Sigmoid colon (tissue), 7 donors: ENCODE measurements around the gene A2M. TPM values are rescaled to one million over a fixed set of nuclear protein-coding genes. Genes with fewer than 3 reads are reported as not detected.
"Not testable (repeated sequence)": the region's sequence is repeated elsewhere in the genome, so short reads cannot be mapped to it uniquely, and the experiment has no call there.

Source experiments
- DNase-seq: peaks from one replicate; pipeline ENCODE4 v3.0.0-alpha.2; 2019
- H3K27ac ChIP-seq, 4 donors: fragments of 200-600 bp; sonication (generic); one replicate each; pipeline ENCODE4 v1.5.1; 2016 to 2019; ENCODE audit warnings: mild to moderate bottlenecking in 1 of 4
- H3K27me3 ChIP-seq, 3 donors: fragments of 200-600 bp; sonication (generic); one replicate each; pipeline ENCODE4 v1.5.1; 2019; ENCODE audit warnings: mild to moderate bottlenecking in 1 of 3
- H3K36me3 ChIP-seq, 4 donors: fragments of 200-600 bp; sonication (generic); one replicate each; pipeline ENCODE4 v1.5.1; 2016 to 2019
- H3K4me1 ChIP-seq, 4 donors: fragments of 200-600 bp; sonication (generic); one replicate each; pipeline ENCODE4 v1.5.1; 2017 to 2019
- H3K4me3 ChIP-seq, 4 donors: fragments of 200-600 bp; sonication (generic); one replicate each; pipeline ENCODE4 v1.5.1; 2017 to 2019; ENCODE audit warnings: mild to moderate bottlenecking in 2 of 4, moderate library complexity in 1 of 4
- H3K9me3 ChIP-seq, 4 donors: fragments of 200-600 bp in 3 of 4; sonication (generic) in 3 of 4; one replicate each; pipeline versions ENCODE4 v1.5.1 to v1.6.1; 2013 to 2019
- CTCF ChIP-seq, 4 experiments: fragments of 450-650 bp in 3 of 4; fragments of 200-600 bp in 1 of 4; IDR thresholded peaks; one replicate each; pipeline ENCODE4 v1.5.1; 2016 to 2019; ENCODE audit warnings: antibody characterized with exemption in 4 of 4, mild to moderate bottlenecking in 3 of 4, moderate library complexity in 2 of 4
- EP300 ChIP-seq, 4 donors: sonication (generic); formaldehyde crosslinking; IDR thresholded peaks; one replicate each; pipeline ENCODE4 v1.6.1; 2017; ENCODE audit warnings: antibody characterized with exemption in 4 of 4
- POLR2A ChIP-seq, 2 donors: fragments of 450-650 bp; IDR thresholded peaks; one replicate each; pipeline ENCODE4 v1.6.1; 2016; ENCODE audit warnings: antibody characterized with exemption in 2 of 2, mild to moderate bottlenecking in 2 of 2, moderate library complexity in 2 of 2
- POLR2AphosphoS5 ChIP-seq, 4 donors: sonication (generic); formaldehyde crosslinking; IDR thresholded peaks; one replicate each; pipeline ENCODE4 v1.6.1; 2017; ENCODE audit warnings: antibody characterized with exemption in 4 of 4
- WGBS, 2 donors: extraction: QIAGEN DNeasy Blood & Tissue Kit; methylation state at CpG; one replicate each; pipeline ENCODE4 v1.1.7; 2013; 5-methylcytosine and 5-hydroxymethylcytosine counted together
- intact Hi-C: fragments of 100-400 bp; cut with DNase I; formaldehyde crosslinking; loops from one replicate; pipeline ENCODE4 v1.15.1; 2023
- polyA plus RNA-seq, 3 donors: library from polyadenylated mRNA; stranded (reverse); fragments of 200-250 nt; gene quantifications; one replicate each; pipeline ENCODE4 v1.2.3, GENCODE V29; 2013
- total RNA-seq, 4 donors: library from RNA; depleted of rRNA; stranded (reverse); fragments of >200 nt; gene quantifications; one replicate each; pipeline ENCODE4 v1.1.0, GENCODE V29; 2016
- donor health status: healthy with polysubstance abuse.
- donor health status: Bipolar disorder and iron deficiency.
- donor health status: healthy.

Gene A2M
- total and polyA plus RNA-seq, 7 donors: 34.2 to 296 (median 195) TPM

DNA sequence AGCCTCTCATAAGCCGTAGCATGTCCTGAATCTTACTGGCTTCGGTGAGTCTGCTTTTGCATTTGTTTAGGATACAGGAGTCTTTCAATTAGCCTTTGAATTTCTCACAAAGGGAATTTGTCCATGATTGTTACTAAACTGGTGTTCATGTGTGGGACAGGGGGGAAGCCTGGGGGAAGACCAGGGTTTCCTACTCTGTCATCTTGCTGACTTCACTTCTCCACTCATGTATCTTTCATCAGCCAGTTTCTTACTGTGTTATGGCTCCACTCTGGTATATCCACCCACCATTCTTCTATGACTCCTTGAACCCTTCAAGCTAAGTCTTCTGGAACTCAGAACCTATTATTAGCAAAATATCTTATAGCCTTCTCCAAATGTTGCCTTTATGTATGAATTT lies 31.7 kb upstream of the A2M start:
- Histone ChIP-seq H3K36me3 (no peaks in the 10 kb centered on the region), H3K4me1 (no peaks in the 10 kb centered on the region), H3K4me3 (no peak overlapping the region), H3K9me3 (no peaks in the 10 kb centered on the region), H3K27ac (no peak overlapping the region), H3K27me3 (no peaks in the 10 kb centered on the region)
- no peak for TF ChIP-seq EP300 (IDR thresholded peaks at IDR 0.05)
- TF ChIP-seq POLR2A (IDR thresholded peaks at IDR 0.05): no peak
- TF ChIP-seq POLR2AphosphoS5 (IDR thresholded peaks at IDR 0.05): no peak
- TF ChIP-seq CTCF (IDR thresholded peaks at IDR 0.05): no peak
- intact Hi-C loops: no loop called here
- 88 to 90% methylated on average over 2 of the region's 2 CpGs for WGBS, 2 donors
- DNase-seq: no peak

- H3K4me1 ChIP-seq: no peaks in the 10 kb centered on the region
- 64 to 75% methylated on average over 4 of the region's 4 CpGs for WGBS, 2 donors
- H3K27me3 ChIP-seq: no peaks in the 10 kb centered on the region
- intact Hi-C loops: no loop called here
- H3K9me3 ChIP-seq: no peaks in the 10 kb centered on the region
- no peak overlapping the region for H3K27ac ChIP-seq
- TF ChIP-seq EP300 (IDR thresholded peaks at IDR 0.05) (no peak), CTCF (IDR thresholded peaks at IDR 0.05) (no peak), POLR2AphosphoS5 (IDR thresholded peaks at IDR 0.05) (no peak), POLR2A (IDR thresholded peaks at IDR 0.05) (no peak)
- H3K36me3 ChIP-seq: no peaks in the 10 kb centered on the region
- H3K4me3 ChIP-seq: no peak overlapping the region
- DNase-seq: no peak
Measured at GRCh38 chr12:9144730-9145106, 29.0 kb upstream of the A2M start.

DNA sequence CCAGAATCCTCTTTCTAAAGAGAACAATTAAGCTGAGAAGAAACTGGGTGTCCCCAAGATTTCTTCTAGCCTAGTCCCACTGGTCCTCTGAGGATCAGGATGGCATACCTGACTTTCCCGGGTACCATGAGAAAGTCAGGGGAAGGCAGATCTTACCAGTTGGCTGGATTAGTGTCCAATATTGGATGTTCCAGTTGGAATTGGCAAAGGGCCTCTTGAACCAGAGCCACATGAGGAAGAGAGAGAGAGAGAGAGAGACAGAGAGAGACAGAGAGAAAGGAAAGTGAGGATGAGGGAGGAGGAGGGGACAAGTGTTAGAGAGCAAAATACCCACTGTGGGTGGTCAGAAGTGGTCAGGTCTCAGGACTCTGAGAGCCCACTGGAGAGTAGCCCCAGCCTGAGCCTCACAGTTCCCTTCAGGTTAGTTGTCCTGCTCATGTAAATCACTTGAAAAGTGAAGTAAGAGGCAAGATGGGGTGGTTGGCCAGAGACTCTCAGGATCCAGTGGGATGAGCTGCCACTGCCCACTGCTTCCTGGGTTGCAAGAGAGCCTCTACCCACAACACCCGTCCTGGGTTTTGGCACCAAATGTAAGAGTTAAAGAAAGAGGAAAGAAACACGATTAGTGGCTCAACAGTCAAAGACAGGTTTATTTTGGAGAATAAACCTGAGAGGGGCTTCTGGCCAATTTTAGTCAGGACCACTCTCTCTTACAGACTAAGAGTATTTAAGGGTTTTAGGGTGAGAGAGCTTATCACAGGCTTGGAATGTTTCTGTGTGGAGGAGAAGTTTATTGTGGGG lies 28.4 kb upstream of the A2M start:
- Histone ChIP-seq H3K36me3 (no peaks in the 10 kb centered on the region), H3K4me1 (no peaks in the 10 kb centered on the region), H3K27me3 (no peaks in the 10 kb centered on the region), H3K9me3 (no peaks in the 10 kb centered on the region), H3K27ac (no peak overlapping the region), H3K4me3 (no peak overlapping the region)
- DNase-seq: no peak
- TF ChIP-seq EP300 (IDR thresholded peaks at IDR 0.05) (no peak), POLR2A (IDR thresholded peaks at IDR 0.05) (no peak), CTCF (IDR thresholded peaks at IDR 0.05) (no peak), POLR2AphosphoS5 (IDR thresholded peaks at IDR 0.05) (no peak)
- 92 to 93% methylated on average over 3 of the region's 3 CpGs for WGBS, 2 donors
- intact Hi-C loops: no loop called here

DNA sequence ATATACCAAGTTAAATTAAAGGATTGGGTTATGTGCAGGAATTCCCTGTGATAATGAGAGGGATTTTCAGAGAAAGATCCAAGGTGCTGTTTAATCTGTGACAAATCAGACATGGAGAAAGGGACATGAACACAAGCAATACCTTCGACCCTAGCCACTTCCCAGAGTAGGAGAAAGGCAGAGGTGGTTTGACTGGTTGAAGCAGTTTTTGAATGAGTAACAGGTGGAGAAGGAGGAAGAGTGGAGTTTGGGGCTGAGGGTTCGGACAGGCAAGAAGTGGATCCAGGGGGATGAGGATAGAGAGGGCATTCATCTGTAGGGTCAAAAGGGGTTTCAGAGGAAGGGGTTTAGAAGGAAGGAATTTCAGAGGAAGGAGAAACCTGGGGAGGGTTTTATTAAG lies 27.4 kb upstream of the A2M start:
- H3K9me3 ChIP-seq: no peaks in the 10 kb centered on the region
- H3K4me1 ChIP-seq: no peaks in the 10 kb centered on the region
- TF ChIP-seq CTCF (IDR thresholded peaks at IDR 0.05) (no peak), POLR2AphosphoS5 (IDR thresholded peaks at IDR 0.05) (no peak), POLR2A (IDR thresholded peaks at IDR 0.05) (no peak), EP300 (IDR thresholded peaks at IDR 0.05) (no peak)
- no peak for DNase-seq
- H3K27ac ChIP-seq: no peak overlapping the region
- no peaks in the 10 kb centered on the region for H3K27me3 ChIP-seq
- no peak overlapping the region for H3K4me3 ChIP-seq
- WGBS, 2 donors: 47 to 63% methylated on average over 2 of the region's 2 CpGs
- no peaks in the 10 kb centered on the region for H3K36me3 ChIP-seq
- intact Hi-C loops: no loop called here

GRCh38 chr12:9139588-9140290 lies 24.0 kb upstream of the A2M start:
- DNase-seq, H3K36me3 ChIP-seq, H3K27ac ChIP-seq, H3K4me3 ChIP-seq, H3K27me3 ChIP-seq, H3K9me3 ChIP-seq, intact Hi-C loops, H3K4me1 ChIP-seq: not testable (repeated sequence)
- 44 to 72% methylated on average over 2 of the region's 2 CpGs for WGBS, 2 donors
